Measurements from ENCODE around the gene OAT.

Gene OAT

GRCh38 chr10:124386186-124387077, 32.3 kb downstream of the OAT start:
- Mint-ChIP-seq H3K27ac (no peak overlapping the region), H3K27me3 (ENCODE audit: low read depth, poor library complexity) (peaks cover 20% of the 10 kb centered on the region), H3K36me3 (ENCODE audit: low read depth) (no peaks in the 10 kb centered on the region), H3K4me3 (no peak overlapping the region), H3K9me3 (no peaks in the 10 kb centered on the region), H3K4me1 (peaks cover 16% of the 10 kb centered on the region)
- DNase-seq: no peak
- TF ChIP-seq CTCF (IDR thresholded peaks at IDR 0.05): no peak

- H3K27me3 Mint-ChIP-seq (ENCODE audit: low read depth, poor library complexity): peaks cover 20% of the 10 kb centered on the region
- no peak overlapping the region for H3K4me3 Mint-ChIP-seq
- TF ChIP-seq CTCF (IDR thresholded peaks at IDR 0.05): no peak
- H3K4me1 Mint-ChIP-seq: peaks cover 24% of the 10 kb centered on the region
- H3K9me3 Mint-ChIP-seq: no peaks in the 10 kb centered on the region
- H3K36me3 Mint-ChIP-seq (ENCODE audit: low read depth): no peaks in the 10 kb centered on the region
- no peak overlapping the region for H3K27ac Mint-ChIP-seq
- DNase-seq: no peak
Observed at GRCh38 chr10:124385627-124386185, 33.0 kb downstream of the OAT start.

- no peak overlapping the region for H3K4me3 Mint-ChIP-seq
- peaks cover 21% of the 10 kb centered on the region for H3K27me3 Mint-ChIP-seq (ENCODE audit: low read depth, poor library complexity)
- TF ChIP-seq CTCF (IDR thresholded peaks at IDR 0.05): no peak
- peaks cover 27% of the 10 kb centered on the region for H3K4me1 Mint-ChIP-seq
- no peaks in the 10 kb centered on the region for H3K9me3 Mint-ChIP-seq
- DNase-seq: no peak
- no peak overlapping the region for H3K27ac Mint-ChIP-seq
- no peaks in the 10 kb centered on the region for H3K36me3 Mint-ChIP-seq (ENCODE audit: low read depth)
Observed at GRCh38 chr10:124384591-124385190, 34.0 kb downstream of the OAT start.

GRCh38 chr10:124384172-124384571, 34.6 kb downstream of the OAT start:
- Mint-ChIP-seq H3K9me3 (no peaks in the 10 kb centered on the region), H3K4me1 (peaks cover 27% of the 10 kb centered on the region), H3K27me3 (ENCODE audit: low read depth, poor library complexity) (peaks cover 23% of the 10 kb centered on the region), H3K27ac (no peak overlapping the region), H3K4me3 (no peak overlapping the region), H3K36me3 (ENCODE audit: low read depth) (no peaks in the 10 kb centered on the region)
- no peak for DNase-seq
- TF ChIP-seq CTCF (IDR thresholded peaks at IDR 0.05): no peak

GRCh38 chr10:124383496-124383895, 35.2 kb downstream of the OAT start:
- H3K4me1 Mint-ChIP-seq: peaks cover 31% of the 10 kb centered on the region
- no peak for TF ChIP-seq CTCF (IDR thresholded peaks at IDR 0.05)
- H3K9me3 Mint-ChIP-seq: no peaks in the 10 kb centered on the region
- no peaks in the 10 kb centered on the region for H3K36me3 Mint-ChIP-seq (ENCODE audit: low read depth)
- no peak for DNase-seq
- H3K27me3 Mint-ChIP-seq (ENCODE audit: low read depth, poor library complexity): peaks cover 27% of the 10 kb centered on the region
- no peak overlapping the region for H3K4me3 Mint-ChIP-seq
- no peak overlapping the region for H3K27ac Mint-ChIP-seq

Measured in nephron progenitor cell (in vitro differentiated cells).